ENCODE data around the gene GET3. TPM values are rescaled to one million over a fixed set of nuclear protein-coding genes. Genes with fewer than 3 reads are reported as not detected.

The GET3 gene
- total and polyA plus RNA-seq, 2 of the 13 experiments (the other 11 are each of a cell fraction or from before 2014, with no cell fraction given) = 57.7 to 59.4 TPM

DNA sequence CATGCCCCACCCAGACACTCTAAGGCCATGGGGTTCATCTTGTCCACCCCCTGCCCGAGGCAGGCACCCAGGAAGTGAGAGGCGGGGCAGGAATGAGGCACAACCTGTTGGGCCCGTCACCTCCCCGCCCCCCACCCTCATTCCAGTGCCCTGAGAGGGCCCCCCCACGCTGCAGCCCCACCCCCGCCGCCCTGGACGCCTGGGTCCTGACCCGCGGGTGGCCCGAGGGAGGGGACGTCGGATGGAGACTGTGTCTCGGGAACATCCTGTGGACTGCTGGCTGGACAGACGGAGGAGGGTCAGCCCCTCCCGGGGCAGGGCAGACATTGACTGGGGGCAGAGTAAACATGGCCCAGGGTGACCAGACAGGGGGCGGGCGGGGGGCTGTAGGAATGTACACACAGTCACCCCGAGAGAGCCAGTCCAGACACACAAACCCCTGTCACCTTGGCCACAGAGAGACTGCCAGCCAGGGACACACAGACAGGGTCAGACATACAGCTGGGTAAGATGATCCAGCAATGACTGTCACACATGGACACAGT is 46.6 kb downstream of the GET3 start (continued):
- TF ChIP-seq, protein P1, sequence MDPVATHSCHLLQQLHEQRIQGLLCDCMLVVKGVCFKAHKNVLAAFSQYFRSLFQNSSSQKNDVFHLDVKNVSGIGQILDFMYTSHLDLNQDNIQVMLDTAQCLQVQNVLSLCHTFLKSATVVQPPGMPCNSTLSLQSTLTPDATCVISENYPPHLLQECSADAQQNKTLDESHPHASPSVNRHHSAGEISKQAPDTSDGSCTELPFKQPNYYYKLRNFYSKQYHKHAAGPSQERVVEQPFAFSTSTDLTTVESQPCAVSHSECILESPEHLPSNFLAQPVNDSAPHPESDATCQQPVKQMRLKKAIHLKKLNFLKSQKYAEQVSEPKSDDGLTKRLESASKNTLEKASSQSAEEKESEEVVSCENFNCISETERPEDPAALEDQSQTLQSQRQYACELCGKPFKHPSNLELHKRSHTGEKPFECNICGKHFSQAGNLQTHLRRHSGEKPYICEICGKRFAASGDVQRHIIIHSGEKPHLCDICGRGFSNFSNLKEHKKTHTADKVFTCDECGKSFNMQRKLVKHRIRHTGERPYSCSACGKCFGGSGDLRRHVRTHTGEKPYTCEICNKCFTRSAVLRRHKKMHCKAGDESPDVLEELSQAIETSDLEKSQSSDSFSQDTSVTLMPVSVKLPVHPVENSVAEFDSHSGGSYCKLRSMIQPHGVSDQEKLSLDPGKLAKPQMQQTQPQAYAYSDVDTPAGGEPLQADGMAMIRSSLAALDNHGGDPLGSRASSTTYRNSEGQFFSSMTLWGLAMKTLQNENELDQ (CRISPR knock-in tag; IDR thresholded peaks at IDR 0.05; ENCODE audit: borderline replicate concordance) = no peak
- no peak for TF ChIP-seq PHF5A (CRISPR knock-in tag; IDR thresholded peaks at IDR 0.05; ENCODE audit: low read depth, unreplicated experiment)
- TF ChIP-seq ZBTB42 (CRISPR knock-in tag; IDR thresholded peaks at IDR 0.05) = 0 out of 2 replicates have a peak, but pooled peaks have one; percentile 41
- TF ChIP-seq MXI1 (IDR thresholded peaks at IDR 0.05; ENCODE audit: borderline replicate concordance, low read depth, low read length) = no peak
- TF ChIP-seq ELF3 (CRISPR knock-in tag; IDR thresholded peaks at IDR 0.05) = no peak
- no peak for TF ChIP-seq ZNF652 (CRISPR knock-in tag; IDR thresholded peaks at IDR 0.05; ENCODE audit: borderline replicate concordance, low read depth)
- TF ChIP-seq, protein P2, sequence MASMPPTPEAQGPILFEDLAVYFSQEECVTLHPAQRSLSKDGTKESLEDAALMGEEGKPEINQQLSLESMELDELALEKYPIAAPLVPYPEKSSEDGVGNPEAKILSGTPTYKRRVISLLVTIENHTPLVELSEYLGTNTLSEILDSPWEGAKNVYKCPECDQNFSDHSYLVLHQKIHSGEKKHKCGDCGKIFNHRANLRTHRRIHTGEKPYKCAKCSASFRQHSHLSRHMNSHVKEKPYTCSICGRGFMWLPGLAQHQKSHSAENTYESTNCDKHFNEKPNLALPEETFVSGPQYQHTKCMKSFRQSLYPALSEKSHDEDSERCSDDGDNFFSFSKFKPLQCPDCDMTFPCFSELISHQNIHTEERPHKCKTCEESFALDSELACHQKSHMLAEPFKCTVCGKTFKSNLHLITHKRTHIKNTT (CRISPR knock-in tag; IDR thresholded peaks at IDR 0.05) = no peak
- no peak for TF ChIP-seq ATF7-NPFF (CRISPR knock-in tag; IDR thresholded peaks at IDR 0.05; ENCODE audit: low read depth)
- TF ChIP-seq, protein P3, sequence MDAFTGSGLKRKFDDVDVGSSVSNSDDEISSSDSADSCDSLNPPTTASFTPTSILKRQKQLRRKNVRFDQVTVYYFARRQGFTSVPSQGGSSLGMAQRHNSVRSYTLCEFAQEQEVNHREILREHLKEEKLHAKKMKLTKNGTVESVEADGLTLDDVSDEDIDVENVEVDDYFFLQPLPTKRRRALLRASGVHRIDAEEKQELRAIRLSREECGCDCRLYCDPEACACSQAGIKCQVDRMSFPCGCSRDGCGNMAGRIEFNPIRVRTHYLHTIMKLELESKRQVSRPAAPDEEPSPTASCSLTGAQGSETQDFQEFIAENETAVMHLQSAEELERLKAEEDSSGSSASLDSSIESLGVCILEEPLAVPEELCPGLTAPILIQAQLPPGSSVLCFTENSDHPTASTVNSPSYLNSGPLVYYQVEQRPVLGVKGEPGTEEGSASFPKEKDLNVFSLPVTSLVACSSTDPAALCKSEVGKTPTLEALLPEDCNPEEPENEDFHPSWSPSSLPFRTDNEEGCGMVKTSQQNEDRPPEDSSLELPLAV (CRISPR knock-in tag; conservative IDR thresholded peaks at IDR 0.05; ENCODE audit: low read depth) = no peak
- TF ChIP-seq, protein P4, sequence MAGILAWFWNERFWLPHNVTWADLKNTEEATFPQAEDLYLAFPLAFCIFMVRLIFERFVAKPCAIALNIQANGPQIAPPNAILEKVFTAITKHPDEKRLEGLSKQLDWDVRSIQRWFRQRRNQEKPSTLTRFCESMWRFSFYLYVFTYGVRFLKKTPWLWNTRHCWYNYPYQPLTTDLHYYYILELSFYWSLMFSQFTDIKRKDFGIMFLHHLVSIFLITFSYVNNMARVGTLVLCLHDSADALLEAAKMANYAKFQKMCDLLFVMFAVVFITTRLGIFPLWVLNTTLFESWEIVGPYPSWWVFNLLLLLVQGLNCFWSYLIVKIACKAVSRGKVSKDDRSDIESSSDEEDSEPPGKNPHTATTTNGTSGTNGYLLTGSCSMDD (CRISPR knock-in tag; IDR thresholded peaks at IDR 0.05) = no peak
- TF ChIP-seq TARDBP (CRISPR knock-in tag; IDR thresholded peaks at IDR 0.05) = 0 out of 2 replicates have a peak, but pooled peaks have one; percentile 39
- TF ChIP-seq PAWR (CRISPR knock-in tag; IDR thresholded peaks at IDR 0.05; ENCODE audit: borderline replicate concordance) = no peak
- TF ChIP-seq, protein P5, sequence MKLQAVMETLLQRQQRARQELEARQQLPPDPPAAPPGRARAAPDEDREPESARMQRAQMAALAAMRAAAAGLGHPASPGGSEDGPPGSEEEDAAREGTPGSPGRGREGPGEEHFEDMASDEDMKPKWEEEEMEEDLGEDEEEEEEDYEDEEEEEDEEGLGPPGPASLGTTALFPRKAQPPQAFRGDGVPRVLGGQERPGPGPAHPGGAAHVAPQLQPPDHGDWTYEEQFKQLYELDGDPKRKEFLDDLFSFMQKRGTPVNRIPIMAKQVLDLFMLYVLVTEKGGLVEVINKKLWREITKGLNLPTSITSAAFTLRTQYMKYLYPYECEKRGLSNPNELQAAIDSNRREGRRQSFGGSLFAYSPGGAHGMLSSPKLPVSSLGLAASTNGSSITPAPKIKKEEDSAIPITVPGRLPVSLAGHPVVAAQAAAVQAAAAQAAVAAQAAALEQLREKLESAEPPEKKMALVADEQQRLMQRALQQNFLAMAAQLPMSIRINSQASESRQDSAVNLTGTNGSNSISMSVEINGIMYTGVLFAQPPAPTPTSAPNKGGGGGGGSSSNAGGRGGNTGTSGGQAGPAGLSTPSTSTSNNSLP (IDR thresholded peaks at IDR 0.05; ENCODE audit: low read depth, low read length) = no peak
- TF ChIP-seq ZNF792 (CRISPR knock-in tag; IDR thresholded peaks at IDR 0.05) = 0 out of 2 replicates have a peak, but pooled peaks have one; percentile 30
- TF ChIP-seq MIXL1 (CRISPR knock-in tag; IDR thresholded peaks at IDR 0.05) = no peak
- TF ChIP-seq ZKSCAN5 (CRISPR knock-in tag; IDR thresholded peaks at IDR 0.05) = no peak
- no peak for TF ChIP-seq KLF13 (CRISPR knock-in tag; IDR thresholded peaks at IDR 0.05)
- no peak for TF ChIP-seq REXO4 (CRISPR knock-in tag; IDR thresholded peaks at IDR 0.05; ENCODE audit: borderline replicate concordance)
- no peak for TF ChIP-seq NFATC3 (CRISPR knock-in tag; IDR thresholded peaks at IDR 0.05)
- no peak for TF ChIP-seq ZFP36L2 (CRISPR knock-in tag; IDR thresholded peaks at IDR 0.05)
- TF ChIP-seq, protein P6, sequence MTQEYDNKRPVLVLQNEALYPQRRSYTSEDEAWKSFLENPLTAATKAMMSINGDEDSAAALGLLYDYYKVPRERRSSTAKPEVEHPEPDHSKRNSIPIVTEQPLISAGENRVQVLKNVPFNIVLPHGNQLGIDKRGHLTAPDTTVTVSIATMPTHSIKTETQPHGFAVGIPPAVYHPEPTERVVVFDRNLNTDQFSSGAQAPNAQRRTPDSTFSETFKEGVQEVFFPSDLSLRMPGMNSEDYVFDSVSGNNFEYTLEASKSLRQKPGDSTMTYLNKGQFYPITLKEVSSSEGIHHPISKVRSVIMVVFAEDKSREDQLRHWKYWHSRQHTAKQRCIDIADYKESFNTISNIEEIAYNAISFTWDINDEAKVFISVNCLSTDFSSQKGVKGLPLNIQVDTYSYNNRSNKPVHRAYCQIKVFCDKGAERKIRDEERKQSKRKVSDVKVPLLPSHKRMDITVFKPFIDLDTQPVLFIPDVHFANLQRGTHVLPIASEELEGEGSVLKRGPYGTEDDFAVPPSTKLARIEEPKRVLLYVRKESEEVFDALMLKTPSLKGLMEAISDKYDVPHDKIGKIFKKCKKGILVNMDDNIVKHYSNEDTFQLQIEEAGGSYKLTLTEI (CRISPR knock-in tag; conservative IDR thresholded peaks at IDR 0.05) = no peak
- 0 out of 2 replicates have a peak, but pooled peaks have one; percentile 18 for TF ChIP-seq ZNF317 (CRISPR knock-in tag; IDR thresholded peaks at IDR 0.05)

Data from HepG2 (cell line).